H1 (cell line): ENCODE measurements around the gene RUFY4. TPM values are rescaled to one million over a fixed set of nuclear protein-coding genes. Genes with fewer than 3 reads are reported as not detected.
A peak's percentile ranks its signal among the peaks of the same experiment; 100 is the strongest.

ENCODE experiments used
- CTCF ChIP-seq, 3 experiments: IDR thresholded peaks; 1 replicate in 2 of 3; 2 replicates in 1 of 3; pipeline versions ENCODE4 v1.5.1 to v1.6.1; 2011; ENCODE audit warnings: low read length in 3 of 3, mild to moderate bottlenecking in 3 of 3, inconsistent platforms in 2 of 3, low read depth in 1 of 3, moderate library complexity in 1 of 3; ENCODE audit not compliant: insufficient read depth in 1 of 3; ENCODE audit errors: control extremely low read depth in 1 of 3
- GABPA ChIP-seq: IDR thresholded peaks from 2 replicates; pipeline ENCODE4 v1.6.1; 2011; ENCODE audit warnings: mild to moderate bottlenecking, low read length, moderate library complexity, borderline replicate concordance; ENCODE audit not compliant: insufficient read depth
- polyA plus RNA-seq, 7 experiments: library from polyadenylated mRNA; depleted of rRNA in 3 of 7; stranded (reverse) in 5 of 7; unstranded in 2 of 7; fragments of >200 nt in 5 of 7; fragments of 200-250 nt in 2 of 7; gene quantifications; 1 replicate in 5 of 7; 2 replicates in 1 of 7; 4 replicates in 1 of 7; pipeline versions ENCODE4 v1.2.1 to v1.2.3, GENCODE V29; 2011 to 2013; ENCODE audit warnings: missing spikeins in 2 of 7, mixed read lengths in 2 of 7
- total RNA-seq: library from RNA; stranded (reverse); fragmentation: NEBNext Ultra II Directional; extraction: Animal tissue kit (Norgen Biotek cat#: 25700); gene quantifications from 2 replicates; pipeline ENCODE4 v1.2.1, GENCODE V29; 2021

The RUFY4 gene
- total and polyA plus RNA-seq, 2 of the 8 experiments (the other 6 are each of a cell fraction or from before 2014, with no cell fraction given), result 0.32 to 0.38 TPM

GRCh38 chr2:218093879-218094278, 24.8 kb downstream of the RUFY4 start (continued):
- TF ChIP-seq CTCF (IDR thresholded peaks at IDR 0.05; ENCODE audit: control extremely low read depth in 1 of 3, insufficient read depth in 1 of 3, low read depth in 1 of 3, low read length in 3 of 3), result peak; percentile 40 to 64 (median 41); a peak in 3 of 4 replicates
- TF ChIP-seq GABPA, result no peak
- TF ChIP-seq, all 59 proteins: peak for 2
